ENCODE measurements around the gene CHST11. TPM values are rescaled to one million over a fixed set of nuclear protein-coding genes. Genes with fewer than 3 reads are reported as not detected.

CHST11 gene
- total RNA-seq, 1 donor from 2014 or later = 7.7 TPM

DNA sequence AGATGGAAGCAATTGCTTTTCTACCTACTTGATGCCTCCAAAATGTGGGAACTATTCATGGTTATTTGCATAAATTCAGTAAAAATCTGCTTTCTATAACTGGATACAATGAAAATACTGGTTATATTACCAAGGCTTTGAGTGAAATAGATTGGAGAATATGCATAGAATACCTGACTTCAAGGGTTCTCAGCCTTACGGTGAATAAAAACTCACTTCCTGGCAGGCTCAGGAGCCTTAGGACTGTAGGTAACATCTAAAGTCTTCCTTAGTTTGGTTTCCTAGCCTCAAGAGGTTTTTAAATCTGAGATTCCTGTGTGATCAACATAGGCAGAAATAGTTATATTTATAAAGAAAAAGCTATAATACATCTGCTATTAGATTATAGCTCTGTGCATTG lies 342.7 kb downstream of the CHST11 start:
- TF ChIP-seq EZH2 (IDR thresholded peaks at IDR 0.05) (no peak), EZH2phosphoT487 (IDR thresholded peaks at IDR 0.05) (no peak)
- TF ChIP-seq, protein P1, sequence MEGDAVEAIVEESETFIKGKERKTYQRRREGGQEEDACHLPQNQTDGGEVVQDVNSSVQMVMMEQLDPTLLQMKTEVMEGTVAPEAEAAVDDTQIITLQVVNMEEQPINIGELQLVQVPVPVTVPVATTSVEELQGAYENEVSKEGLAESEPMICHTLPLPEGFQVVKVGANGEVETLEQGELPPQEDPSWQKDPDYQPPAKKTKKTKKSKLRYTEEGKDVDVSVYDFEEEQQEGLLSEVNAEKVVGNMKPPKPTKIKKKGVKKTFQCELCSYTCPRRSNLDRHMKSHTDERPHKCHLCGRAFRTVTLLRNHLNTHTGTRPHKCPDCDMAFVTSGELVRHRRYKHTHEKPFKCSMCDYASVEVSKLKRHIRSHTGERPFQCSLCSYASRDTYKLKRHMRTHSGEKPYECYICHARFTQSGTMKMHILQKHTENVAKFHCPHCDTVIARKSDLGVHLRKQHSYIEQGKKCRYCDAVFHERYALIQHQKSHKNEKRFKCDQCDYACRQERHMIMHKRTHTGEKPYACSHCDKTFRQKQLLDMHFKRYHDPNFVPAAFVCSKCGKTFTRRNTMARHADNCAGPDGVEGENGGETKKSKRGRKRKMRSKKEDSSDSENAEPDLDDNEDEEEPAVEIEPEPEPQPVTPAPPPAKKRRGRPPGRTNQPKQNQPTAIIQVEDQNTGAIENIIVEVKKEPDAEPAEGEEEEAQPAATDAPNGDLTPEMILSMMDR (IDR thresholded peaks at IDR 0.05) = no peak
- Mint-ChIP-seq H3K4me1 (no peaks in the 10 kb centered on the region), H3K27me3 (ENCODE audit: insufficient read depth, low read depth) (no peaks in the 10 kb centered on the region), H3K4me3 (no peak overlapping the region), H3K9me3 (no peaks in the 10 kb centered on the region), H3K27ac (no peak overlapping the region), H3K36me3 (no peaks in the 10 kb centered on the region)
- Histone ChIP-seq H3F3A (ENCODE audit: low read depth) (no peaks in the 10 kb centered on the region), H3K36me3 (peaks cover 8% of the 10 kb centered on the region), H2AFZ (replicated peaks) (no peak overlapping the region), H3K27me3 (no peaks in the 10 kb centered on the region), H3K9ac (no peak overlapping the region), H4K20me1 (ENCODE audit: low read depth) (no peaks in the 10 kb centered on the region), H3K4me1 (no peaks in the 10 kb centered on the region), H3K79me2 (ENCODE audit: low read depth) (no peaks in the 10 kb centered on the region), H3K27ac (no peak overlapping the region), H3K4me3 (no peak overlapping the region), H3K4me2 (no peak overlapping the region), H3K9me3 (ENCODE audit: low read depth) (peaks cover 9% of the 10 kb centered on the region)
- DNase-seq (ENCODE audit: low spot score) = peak; percentile 31

DNA sequence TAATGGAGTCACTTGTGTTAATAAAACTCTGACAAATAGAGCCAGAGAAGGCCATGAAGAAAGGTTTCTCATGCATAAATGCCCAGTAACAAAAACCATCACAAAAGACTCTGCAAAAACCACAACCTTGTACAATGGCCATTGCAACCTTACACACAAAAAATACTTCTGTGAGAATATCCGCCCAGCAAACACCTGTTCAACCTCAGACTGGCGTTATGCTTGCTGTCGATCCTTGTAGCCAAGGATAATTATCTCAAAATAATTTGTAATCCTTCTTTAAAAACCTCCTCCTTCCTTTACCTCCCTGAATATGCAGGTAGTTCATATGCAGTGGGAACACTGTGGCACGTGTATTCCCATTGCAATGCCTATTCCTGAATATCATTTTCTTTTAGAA lies 344.3 kb downstream of the CHST11 start:
- Histone ChIP-seq H3K27ac (no peak overlapping the region), H3K4me1 (no peaks in the 10 kb centered on the region), H3F3A (ENCODE audit: low read depth) (no peaks in the 10 kb centered on the region), H3K4me3 (no peak overlapping the region), H3K27me3 (no peaks in the 10 kb centered on the region), H4K20me1 (ENCODE audit: low read depth) (no peaks in the 10 kb centered on the region), H3K4me2 (no peak overlapping the region), H3K36me3 (peaks cover 8% of the 10 kb centered on the region), H2AFZ (replicated peaks) (no peak overlapping the region), H3K9ac (no peak overlapping the region), H3K9me3 (ENCODE audit: low read depth) (peaks cover 9% of the 10 kb centered on the region), H3K79me2 (ENCODE audit: low read depth) (no peaks in the 10 kb centered on the region)
- Mint-ChIP-seq H3K27me3 (ENCODE audit: insufficient read depth, low read depth) (no peaks in the 10 kb centered on the region), H3K4me1 (no peaks in the 10 kb centered on the region), H3K36me3 (no peaks in the 10 kb centered on the region), H3K27ac (no peak overlapping the region), H3K4me3 (no peak overlapping the region), H3K9me3 (no peaks in the 10 kb centered on the region)
- TF ChIP-seq, protein P1 (IDR thresholded peaks at IDR 0.05) = no peak
- TF ChIP-seq EZH2 (IDR thresholded peaks at IDR 0.05) (no peak), EZH2phosphoT487 (IDR thresholded peaks at IDR 0.05) (no peak)
- DNase-seq (ENCODE audit: low spot score) = no peak

DNA sequence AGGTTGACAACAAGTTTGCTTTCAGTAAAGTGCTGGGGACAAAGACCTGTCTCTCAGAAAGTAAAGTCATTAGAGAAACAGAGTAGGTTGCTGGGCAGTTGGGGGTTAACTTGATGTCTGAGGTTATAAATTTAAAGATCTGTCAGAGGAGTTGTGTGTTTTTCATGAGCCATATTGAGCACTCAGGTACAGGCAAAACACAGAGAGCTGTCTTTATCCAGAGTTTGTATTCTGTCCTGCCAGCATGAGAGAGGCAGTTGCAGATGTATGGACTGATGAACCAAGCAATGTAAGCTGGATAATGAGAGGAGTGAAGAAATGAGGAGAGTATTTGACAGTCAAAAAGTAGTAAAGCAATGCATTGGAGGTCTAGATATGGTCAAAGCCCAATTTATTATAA lies 344.7 kb downstream of the CHST11 start:
- Mint-ChIP-seq H3K36me3 (no peaks in the 10 kb centered on the region), H3K27ac (no peak overlapping the region), H3K27me3 (ENCODE audit: insufficient read depth, low read depth) (no peaks in the 10 kb centered on the region), H3K9me3 (no peaks in the 10 kb centered on the region), H3K4me3 (no peak overlapping the region), H3K4me1 (no peaks in the 10 kb centered on the region)
- no peak for DNase-seq (ENCODE audit: low spot score)
- Histone ChIP-seq H3K79me2 (ENCODE audit: low read depth) (no peaks in the 10 kb centered on the region), H3K27ac (no peak overlapping the region), H3F3A (ENCODE audit: low read depth) (no peaks in the 10 kb centered on the region), H2AFZ (replicated peaks) (no peak overlapping the region), H3K4me3 (no peak overlapping the region), H3K9me3 (ENCODE audit: low read depth) (peaks cover 9% of the 10 kb centered on the region), H3K4me2 (no peak overlapping the region), H3K4me1 (no peaks in the 10 kb centered on the region), H3K9ac (no peak overlapping the region), H4K20me1 (ENCODE audit: low read depth) (no peaks in the 10 kb centered on the region), H3K36me3 (peaks cover 8% of the 10 kb centered on the region), H3K27me3 (no peaks in the 10 kb centered on the region)
- TF ChIP-seq EZH2 (IDR thresholded peaks at IDR 0.05) = no peak

DNA sequence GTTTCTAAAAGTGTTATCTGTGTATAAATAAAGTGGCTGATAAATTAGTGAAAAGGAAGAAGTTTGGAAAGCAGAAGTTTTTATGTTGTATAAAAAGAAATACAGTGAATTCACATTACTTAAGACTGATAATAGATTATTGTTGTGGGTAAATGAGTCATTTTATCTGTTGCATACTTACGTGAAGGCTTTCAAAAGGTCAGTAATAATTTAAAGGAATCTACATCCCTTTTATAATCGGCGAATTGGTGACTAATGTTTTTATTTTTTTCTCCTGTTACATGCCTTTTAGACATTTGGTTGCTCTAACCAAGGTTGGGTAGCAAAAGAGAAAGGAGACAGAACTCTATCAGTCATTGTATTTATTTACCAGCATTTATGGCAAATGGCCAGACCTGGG lies 345.5 kb downstream of the CHST11 start:
- Histone ChIP-seq H3K4me2 (no peak overlapping the region), H3K27ac (no peak overlapping the region), H3F3A (ENCODE audit: low read depth) (no peaks in the 10 kb centered on the region), H2AFZ (replicated peaks) (no peak overlapping the region), H3K9ac (no peak overlapping the region), H3K36me3 (peaks cover 8% of the 10 kb centered on the region), H3K9me3 (ENCODE audit: low read depth) (peaks cover 9% of the 10 kb centered on the region), H3K27me3 (no peaks in the 10 kb centered on the region), H4K20me1 (ENCODE audit: low read depth) (no peaks in the 10 kb centered on the region), H3K4me1 (no peaks in the 10 kb centered on the region), H3K79me2 (ENCODE audit: low read depth) (no peaks in the 10 kb centered on the region), H3K4me3 (no peak overlapping the region)
- H3K27me3 Mint-ChIP-seq (ENCODE audit: insufficient read depth, low read depth) = no peaks in the 10 kb centered on the region
- no peak overlapping the region for H3K27ac Mint-ChIP-seq
- H3K9me3 Mint-ChIP-seq = no peaks in the 10 kb centered on the region
- no peak overlapping the region for H3K4me3 Mint-ChIP-seq
- TF ChIP-seq EZH2 (IDR thresholded peaks at IDR 0.05) = no peak
- TF ChIP-seq EZH2phosphoT487 (IDR thresholded peaks at IDR 0.05) = no peak
- TF ChIP-seq, protein P1 (IDR thresholded peaks at IDR 0.05) = no peak
- no peaks in the 10 kb centered on the region for H3K36me3 Mint-ChIP-seq
- no peaks in the 10 kb centered on the region for H3K4me1 Mint-ChIP-seq
- no peak for DNase-seq (ENCODE audit: low spot score)

All from neural progenitor cell (in vitro differentiated cells).